ENCODE results near the gene HOXA3.

HOXA3 gene

GRCh38 chr7:27154901-27155815 lies 2.8 kb upstream of the HOXA3 start:
- DNase-seq = no peak

DNA sequence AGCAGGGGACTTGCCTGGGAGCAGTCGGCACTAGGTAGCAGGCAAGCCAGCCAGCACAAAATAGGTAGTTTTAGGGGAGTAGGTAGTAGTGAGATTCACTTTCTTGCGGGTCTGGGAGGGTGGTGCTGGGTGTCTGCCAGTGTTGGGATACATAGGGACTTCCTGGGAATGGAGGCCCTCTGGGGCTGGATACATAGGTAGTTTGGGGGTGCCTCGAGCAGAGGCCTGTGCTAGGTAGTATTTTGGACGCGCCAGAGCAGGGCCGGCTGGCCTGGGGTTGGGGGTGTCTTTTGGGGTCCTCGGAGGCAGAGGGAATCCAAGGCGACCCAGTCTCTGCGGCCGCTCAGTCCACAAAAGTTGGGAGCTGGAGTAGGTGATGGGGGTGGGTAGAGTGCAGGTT lies 2.0 kb upstream of the HOXA3 start:
- no peak for DNase-seq

GRCh38 chr7:27153526-27153925 lies 1.1 kb upstream of the HOXA3 start:
- no peak for DNase-seq

- no peak for DNase-seq
Observed at GRCh38 chr7:27152816-27153442, 546 bp upstream of the HOXA3 start.

DNA sequence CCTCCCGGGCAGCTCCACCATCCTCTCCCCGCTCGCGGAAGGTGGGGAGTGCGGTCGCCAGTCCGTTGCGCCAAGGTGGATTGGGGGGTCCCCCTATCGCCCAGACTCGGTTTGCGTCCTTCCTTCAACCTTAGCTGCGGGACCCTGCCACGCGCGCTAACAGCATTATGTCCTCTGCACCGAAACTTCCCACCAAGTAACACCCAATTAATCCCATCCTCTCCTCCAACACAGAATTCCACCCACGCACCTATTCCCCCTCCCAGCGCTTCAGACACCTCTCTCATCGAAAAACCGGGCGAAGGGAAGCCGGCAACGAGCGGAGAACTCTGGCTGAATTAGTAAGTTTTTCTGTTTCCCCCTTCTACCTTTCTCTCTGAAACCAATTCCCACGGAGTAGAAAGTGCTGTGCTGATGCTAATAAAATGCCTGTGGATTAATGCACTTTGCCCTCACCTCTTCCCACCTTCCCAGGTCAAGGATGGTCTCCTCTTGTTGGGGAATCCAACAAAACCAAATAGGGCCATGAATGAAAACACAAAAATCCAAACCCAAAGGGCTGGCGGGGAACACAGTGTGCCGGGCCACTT lies 947 bp downstream of the HOXA3 start:
- no peak for DNase-seq

DNA sequence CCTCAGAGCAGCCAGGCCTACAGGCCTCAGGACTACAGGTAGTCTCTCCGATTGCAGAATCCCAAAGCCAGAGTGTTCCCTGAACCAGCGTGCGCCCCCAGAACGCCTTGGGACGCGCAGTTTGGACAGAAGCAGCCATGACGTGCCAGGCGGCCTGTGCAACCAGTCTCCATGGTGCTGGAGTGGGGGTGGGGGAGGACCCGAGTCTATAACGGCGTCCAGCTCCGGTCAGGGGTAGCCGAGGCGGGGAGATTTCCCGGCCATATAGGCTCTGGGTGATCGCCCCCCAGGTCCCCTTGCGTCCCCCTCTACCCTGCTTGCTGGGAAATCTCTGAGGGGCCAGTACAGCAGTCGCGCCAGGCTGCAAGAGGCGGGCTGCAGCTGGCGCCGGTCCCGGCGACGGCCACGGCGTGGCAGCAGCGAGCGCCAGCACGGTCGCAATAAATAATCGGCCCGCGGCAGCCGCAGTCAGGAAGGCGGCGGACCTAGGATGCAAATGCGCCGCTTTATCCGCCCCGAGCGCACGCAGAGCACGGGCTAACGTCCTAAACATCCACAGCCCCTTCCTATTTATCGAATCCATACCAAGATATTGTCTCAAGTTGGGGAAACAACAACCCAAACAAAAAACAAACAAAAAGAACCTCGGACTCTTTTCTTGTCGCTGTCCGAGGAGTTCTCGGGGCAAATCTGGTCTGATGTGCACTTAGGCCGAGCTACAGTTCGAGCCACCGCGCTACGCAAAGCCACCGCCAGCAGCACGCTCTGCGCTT lies 1.6 kb downstream of the HOXA3 start:
- peak; percentile 82 for DNase-seq

- DNase-seq = no peak
Observed at GRCh38 chr7:27149842-27150567, 2.4 kb downstream of the HOXA3 start.

GRCh38 chr7:27148756-27149641 lies 3.4 kb downstream of the HOXA3 start:
- peak; percentile 26 for DNase-seq

- no peak for DNase-seq
Observed at GRCh38 chr7:27148031-27148755, 4.2 kb downstream of the HOXA3 start.

DNA sequence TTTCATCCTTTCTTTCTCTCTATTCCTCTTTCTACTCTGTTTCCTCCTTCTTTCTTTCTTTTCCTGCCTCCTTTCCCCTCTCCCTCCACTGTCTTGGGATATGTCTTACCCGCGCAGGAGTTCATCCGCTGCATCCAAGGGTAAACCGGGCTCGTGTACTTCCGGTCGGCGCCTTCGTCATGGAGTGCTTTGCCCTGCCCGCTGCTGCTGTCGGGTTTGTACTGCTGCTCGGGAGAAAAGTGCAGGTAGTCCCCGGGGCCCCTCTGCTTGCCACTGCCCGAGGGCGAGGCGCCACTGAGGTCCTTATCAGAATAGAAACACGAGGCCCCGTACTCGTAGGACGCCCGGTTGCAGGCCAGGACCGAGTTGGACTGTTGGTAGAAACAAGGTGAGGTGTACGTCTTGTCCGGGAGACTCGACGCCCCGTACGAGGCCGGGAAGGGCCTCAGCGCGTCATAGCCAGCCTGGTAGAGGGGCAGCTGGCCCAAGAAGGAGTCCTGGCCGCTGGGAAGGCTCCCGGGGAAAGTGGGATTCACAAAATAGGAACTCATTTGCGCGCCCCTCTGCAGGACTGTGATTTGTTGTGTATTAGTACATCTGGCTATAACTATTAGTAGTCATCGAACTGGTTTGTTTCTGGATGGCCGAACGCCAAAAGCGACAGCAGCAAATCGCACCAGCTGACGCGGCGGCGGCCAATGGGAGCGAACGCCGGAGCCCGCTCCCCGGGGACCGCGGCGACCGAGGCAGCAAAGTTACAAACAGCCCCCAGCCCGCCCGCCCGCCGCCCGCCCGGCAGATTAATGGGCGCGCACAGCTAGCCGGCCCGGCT lies 5.0 kb downstream of the HOXA3 start, which contains the start of gene HOXA6:
Gene HOXA6 (minus strand): TSS at position 576 of the 832 bp plus-strand sequence. CDS start 25 bp downstream, at position 551.
- peak; percentile 45 for DNase-seq

DNA sequence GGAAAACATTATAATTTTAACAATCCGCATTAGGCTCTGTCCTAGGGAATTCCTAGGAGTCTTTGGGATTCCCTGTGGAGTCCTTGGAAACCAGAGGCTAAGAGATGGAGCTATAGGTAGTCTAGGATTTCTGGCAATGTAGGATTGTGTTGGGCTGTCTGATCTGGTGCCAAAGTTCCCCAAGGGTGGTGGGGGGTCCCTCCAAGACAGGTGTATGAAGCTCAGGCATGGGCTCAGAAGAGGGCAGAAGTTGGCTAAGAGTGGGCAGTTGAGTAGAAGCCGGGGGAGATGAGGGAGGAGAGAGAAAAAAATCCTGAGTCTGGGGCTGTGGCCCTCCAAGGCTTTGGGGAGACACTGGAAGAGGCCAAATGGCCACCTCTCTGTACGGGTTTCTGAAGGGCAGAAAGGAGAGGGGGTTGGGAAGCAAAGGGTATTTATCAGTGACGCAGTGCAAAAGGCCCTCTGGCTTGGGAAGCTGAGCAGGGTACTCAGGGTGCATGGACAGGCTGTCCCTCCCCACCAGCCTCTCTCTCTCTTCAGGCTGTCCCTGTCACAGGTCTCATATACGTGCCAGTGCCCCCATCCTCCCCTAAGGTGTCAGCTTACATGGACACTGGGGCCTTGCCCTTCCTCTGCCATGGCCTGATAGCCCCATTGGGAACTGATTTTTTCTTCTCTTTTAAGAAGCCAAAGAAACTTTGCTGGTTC lies 5.7 kb downstream of the HOXA3 start:
- DNase-seq = no peak

GRCh38 chr7:27145914-27146412 lies 6.4 kb downstream of the HOXA3 start:
- no peak for DNase-seq

DNA sequence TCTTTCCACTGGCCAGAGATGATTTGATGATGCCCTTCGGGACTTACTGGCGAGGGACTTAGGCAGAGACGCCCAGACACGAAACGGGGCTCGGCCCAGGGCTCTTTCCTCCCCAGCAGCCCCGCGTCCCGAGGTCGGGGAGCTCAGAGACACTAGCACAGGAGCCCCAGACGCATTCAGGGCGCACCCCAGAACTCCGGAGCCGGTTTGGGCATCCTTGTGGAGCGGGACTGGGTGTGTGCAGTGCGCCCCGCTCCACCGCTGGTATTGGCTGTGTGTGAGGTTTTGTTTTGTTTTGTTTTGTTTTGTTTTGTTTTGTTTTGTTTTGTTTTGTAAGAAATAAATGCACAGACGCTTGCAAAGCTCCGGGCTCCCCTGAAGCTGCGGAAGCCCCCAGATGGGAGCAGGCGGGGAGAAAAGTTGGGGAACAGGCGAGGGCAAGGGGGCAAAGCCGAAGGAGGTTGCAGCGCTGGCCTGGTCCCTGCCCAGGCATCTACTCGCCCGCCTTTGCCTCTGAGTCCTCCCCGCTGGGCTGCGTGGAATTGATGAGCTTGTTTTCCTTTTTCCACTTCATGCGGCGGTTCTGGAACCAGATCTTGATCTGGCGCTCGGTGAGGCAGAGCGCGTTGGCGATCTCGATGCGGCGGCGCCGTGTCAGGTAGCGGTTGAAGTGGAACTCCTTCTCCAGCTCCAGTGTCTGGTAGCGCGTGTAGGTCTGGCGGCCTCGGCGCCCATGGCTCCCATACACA lies 7.0 kb downstream of the HOXA3 start:
- DNase-seq = no peak

GRCh38 chr7:27144781-27145164 lies 7.6 kb downstream of the HOXA3 start:
- no peak for DNase-seq

DNA sequence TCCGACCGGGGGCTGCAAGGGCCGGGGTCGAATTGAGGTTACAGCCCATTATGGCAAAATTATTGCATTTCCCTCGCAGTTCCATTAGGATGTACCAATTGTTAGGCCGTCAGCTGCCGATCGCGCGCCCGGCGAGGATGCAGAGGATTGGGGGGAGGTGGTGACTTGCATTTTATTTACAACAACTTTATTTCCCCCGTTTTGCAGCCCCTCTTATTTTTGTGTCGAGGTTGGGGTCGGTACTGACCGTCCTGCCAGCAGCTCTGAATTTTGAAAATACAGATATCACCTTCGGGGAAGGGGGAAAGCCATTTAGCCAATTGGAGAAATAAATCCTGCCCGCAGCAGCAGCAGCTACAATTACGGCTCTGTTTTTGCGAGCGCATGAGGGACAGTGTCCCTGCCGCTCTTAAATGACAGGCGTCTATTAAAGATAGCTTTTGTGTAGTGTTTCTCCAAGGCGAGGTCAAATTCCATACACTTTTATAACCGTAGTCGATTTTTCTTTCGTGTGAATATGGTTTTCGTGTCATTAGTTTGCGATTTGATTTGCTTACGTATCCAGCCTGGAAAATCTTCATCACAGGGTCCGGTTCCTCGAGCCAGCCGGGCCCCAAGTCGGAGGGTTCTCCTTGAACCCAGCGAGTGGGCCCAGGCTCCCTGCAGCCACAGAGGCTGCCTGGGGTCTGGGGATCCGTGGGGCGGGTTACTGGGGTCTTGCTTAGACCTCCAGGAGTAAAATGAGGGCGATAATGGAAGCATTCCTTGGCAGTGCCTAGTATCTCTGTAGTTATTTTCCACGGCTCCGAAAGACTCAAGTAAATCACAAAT lies 8.2 kb downstream of the HOXA3 start:
- DNase-seq = no peak

- peak; percentile 63 for DNase-seq
Observed at GRCh38 chr7:27143023-27143949, 9.1 kb downstream of the HOXA3 start, which contains the start of gene HOXA5. HOXA5 (minus strand) TSS chr7:27143681; CDS start chr7:27143607, 74 bp downstream.
